PFSK-1 (cell line): ENCODE measurements around the gene ZRANB1.

Source experiments
- POLR2AphosphoS5 ChIP-seq: IDR thresholded peaks from 2 replicates; pipeline ENCODE4 v1.6.1; 2012; ENCODE audit warnings: low read depth, mild to moderate bottlenecking, control low read depth, low read length, moderate library complexity
- SIN3A ChIP-seq: IDR thresholded peaks from 2 replicates; pipeline ENCODE4 v1.6.1; 2012; ENCODE audit warnings: mild to moderate bottlenecking, low read length, moderate library complexity, borderline replicate concordance; ENCODE audit not compliant: insufficient read depth
- TAF1 ChIP-seq: IDR thresholded peaks from 2 replicates; pipeline ENCODE4 v1.6.1; 2012; ENCODE audit warnings: low read length, control low read depth, borderline replicate concordance; ENCODE audit not compliant: insufficient read depth

- TF ChIP-seq SIN3A = no peak
- no peak for TF ChIP-seq TAF1
- no peak for TF ChIP-seq POLR2AphosphoS5
These were observed 5.1 kb upstream of the ZRANB1 start for GRCh38 chr10:124936813-124937212.
